ENCODE results near the gene TRIM9. TPM values are rescaled to one million over a fixed set of nuclear protein-coding genes. Genes with fewer than 3 reads are reported as not detected.

The TRIM9 gene
- total RNA-seq, 4 donors from 2014 or later: 0.84 to 4.7 (median 1.4) TPM

GRCh38 chr14:51081712-51082111, 13.2 kb downstream of the TRIM9 start:
- H3K4me1 ChIP-seq: no peaks in the 10 kb centered on the region
- TF ChIP-seq EP300 (IDR thresholded peaks at IDR 0.05) (no peak), POLR2AphosphoS5 (IDR thresholded peaks at IDR 0.05) (no peak)
- TF ChIP-seq, protein P1, sequence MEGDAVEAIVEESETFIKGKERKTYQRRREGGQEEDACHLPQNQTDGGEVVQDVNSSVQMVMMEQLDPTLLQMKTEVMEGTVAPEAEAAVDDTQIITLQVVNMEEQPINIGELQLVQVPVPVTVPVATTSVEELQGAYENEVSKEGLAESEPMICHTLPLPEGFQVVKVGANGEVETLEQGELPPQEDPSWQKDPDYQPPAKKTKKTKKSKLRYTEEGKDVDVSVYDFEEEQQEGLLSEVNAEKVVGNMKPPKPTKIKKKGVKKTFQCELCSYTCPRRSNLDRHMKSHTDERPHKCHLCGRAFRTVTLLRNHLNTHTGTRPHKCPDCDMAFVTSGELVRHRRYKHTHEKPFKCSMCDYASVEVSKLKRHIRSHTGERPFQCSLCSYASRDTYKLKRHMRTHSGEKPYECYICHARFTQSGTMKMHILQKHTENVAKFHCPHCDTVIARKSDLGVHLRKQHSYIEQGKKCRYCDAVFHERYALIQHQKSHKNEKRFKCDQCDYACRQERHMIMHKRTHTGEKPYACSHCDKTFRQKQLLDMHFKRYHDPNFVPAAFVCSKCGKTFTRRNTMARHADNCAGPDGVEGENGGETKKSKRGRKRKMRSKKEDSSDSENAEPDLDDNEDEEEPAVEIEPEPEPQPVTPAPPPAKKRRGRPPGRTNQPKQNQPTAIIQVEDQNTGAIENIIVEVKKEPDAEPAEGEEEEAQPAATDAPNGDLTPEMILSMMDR (IDR thresholded peaks at IDR 0.05): no peak
- H3K36me3 ChIP-seq: no peaks in the 10 kb centered on the region
- WGBS, 2 donors (ENCODE audit: low coverage in 1 of 2): 80% methylated on average over 3 of the region's 3 CpGs; no CpG with 5 or more reads in 1 of the 2 donors
- H3K4me3 ChIP-seq: no peak overlapping the region
- ATAC-seq: no peak
- no peak overlapping the region for H3K27ac ChIP-seq
- no peaks in the 10 kb centered on the region for H3K27me3 ChIP-seq
- H3K9me3 ChIP-seq: no peaks in the 10 kb centered on the region

- TF ChIP-seq POLR2AphosphoS5 (IDR thresholded peaks at IDR 0.05) (no peak), POLR2A (IDR thresholded peaks at IDR 0.05) (no peak), EP300 (IDR thresholded peaks at IDR 0.05) (no peak)
- TF ChIP-seq, protein P1 (IDR thresholded peaks at IDR 0.05): no peak
- 76 to 91% methylated on average over 4 of the region's 4 CpGs for WGBS, 2 donors (ENCODE audit: low coverage in 1 of 2)
These were observed 13.7 kb downstream of the TRIM9 start for GRCh38 chr14:51081209-51081608.

DNA sequence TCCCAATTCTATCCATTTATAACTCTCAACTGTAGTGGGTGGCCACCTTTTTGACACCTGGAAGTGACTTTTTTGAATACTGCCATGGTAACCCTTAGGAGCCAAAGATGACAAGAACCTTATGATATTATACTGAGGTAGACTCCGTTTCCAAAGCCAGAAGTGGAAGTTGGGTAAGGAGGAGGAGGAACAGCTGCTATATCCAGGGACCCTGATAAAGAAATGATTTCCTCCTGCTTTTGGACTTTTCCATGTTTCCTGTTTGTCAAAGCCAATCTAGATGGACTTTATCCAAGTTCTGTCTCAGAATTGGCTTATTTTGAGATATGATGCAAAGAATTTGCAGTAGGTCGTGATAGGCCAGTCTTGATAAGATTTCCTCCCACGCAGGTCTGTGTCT, 14.3 kb downstream of the TRIM9 start:
- TF ChIP-seq POLR2A (IDR thresholded peaks at IDR 0.05) (no peak), EP300 (IDR thresholded peaks at IDR 0.05) (no peak), POLR2AphosphoS5 (IDR thresholded peaks at IDR 0.05) (no peak)
- TF ChIP-seq, protein P1 (IDR thresholded peaks at IDR 0.05): no peak
- Histone ChIP-seq H3K4me1 (no peaks in the 10 kb centered on the region), H3K9me3 (no peaks in the 10 kb centered on the region), H3K27ac (no peak overlapping the region), H3K4me3 (no peak overlapping the region), H3K36me3 (no peaks in the 10 kb centered on the region), H3K27me3 (no peaks in the 10 kb centered on the region)
- 34 to 73% methylated on average over 3 of the region's 3 CpGs for WGBS, 2 donors (ENCODE audit: low coverage in 1 of 2)
- ATAC-seq: no peak

More at GRCh38 chr14:51081209-51081608, 13.7 kb downstream of the TRIM9 start:
- H3K36me3 ChIP-seq: no peaks in the 10 kb centered on the region
- no peak overlapping the region for H3K27ac ChIP-seq
- no peaks in the 10 kb centered on the region for H3K9me3 ChIP-seq
- H3K4me1 ChIP-seq: no peaks in the 10 kb centered on the region
- H3K4me3 ChIP-seq: no peak overlapping the region
- ATAC-seq: no peak
- H3K27me3 ChIP-seq: no peaks in the 10 kb centered on the region

DNA sequence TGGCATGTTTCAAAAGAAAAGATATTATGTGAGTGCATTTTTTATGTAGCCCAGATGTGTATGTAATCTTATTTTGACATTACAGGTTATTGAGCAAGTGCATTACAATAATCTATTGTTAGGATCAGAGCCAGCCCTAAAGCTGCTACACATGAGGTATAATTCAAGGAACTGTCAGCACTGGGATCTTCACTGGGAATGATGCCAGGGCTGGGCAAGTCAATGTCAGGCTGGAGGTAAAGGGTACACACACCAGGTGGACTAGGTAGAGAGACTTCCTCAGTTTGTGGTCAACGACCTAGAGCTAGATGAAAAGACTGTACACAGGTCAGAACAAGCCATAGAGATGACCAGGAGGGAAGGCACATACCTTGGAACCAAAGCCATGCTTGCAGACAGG, 15.4 kb downstream of the TRIM9 start:
- 33 to 50% methylated on average over 1 of the region's 1 CpG for WGBS, 2 donors (ENCODE audit: low coverage in 1 of 2)
- Histone ChIP-seq H3K27me3 (no peaks in the 10 kb centered on the region), H3K9me3 (no peaks in the 10 kb centered on the region), H3K4me3 (no peak overlapping the region), H3K27ac (no peak overlapping the region), H3K4me1 (no peaks in the 10 kb centered on the region), H3K36me3 (no peaks in the 10 kb centered on the region)
- TF ChIP-seq EP300 (IDR thresholded peaks at IDR 0.05) (no peak), POLR2A (IDR thresholded peaks at IDR 0.05) (no peak), POLR2AphosphoS5 (IDR thresholded peaks at IDR 0.05) (no peak)
- TF ChIP-seq, protein P1 (IDR thresholded peaks at IDR 0.05): no peak
- no peak for ATAC-seq

DNA sequence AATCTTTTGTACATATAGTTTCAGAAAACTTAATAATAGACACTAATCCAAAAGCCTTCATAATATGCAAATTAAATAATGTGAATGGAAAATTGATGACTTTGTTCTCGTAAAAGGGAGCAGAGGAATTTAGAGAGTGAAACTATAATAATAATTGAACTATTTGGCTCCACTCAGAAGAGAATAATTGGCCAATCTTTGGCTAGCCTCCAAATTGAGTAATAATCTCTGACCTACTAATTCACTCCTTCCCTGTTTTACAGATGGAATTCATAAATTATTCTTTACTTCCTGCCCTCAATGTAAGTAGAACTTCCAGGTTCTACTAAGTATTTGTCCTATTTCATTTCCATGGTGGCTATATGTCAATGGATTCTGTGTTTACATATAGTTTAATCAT, 15.8 kb downstream of the TRIM9 start:
- 38 to 44% methylated on average over 1 of the region's 1 CpG for WGBS, 2 donors (ENCODE audit: low coverage in 1 of 2)
- no peak for ATAC-seq

More for the DNA sequence above, 15.8 kb downstream of the TRIM9 start:
- Histone ChIP-seq H3K4me3 (no peak overlapping the region), H3K4me1 (no peaks in the 10 kb centered on the region), H3K27me3 (no peaks in the 10 kb centered on the region), H3K27ac (no peak overlapping the region), H3K36me3 (no peaks in the 10 kb centered on the region), H3K9me3 (no peaks in the 10 kb centered on the region)
- TF ChIP-seq POLR2AphosphoS5 (IDR thresholded peaks at IDR 0.05) (peak; percentile 31), EP300 (IDR thresholded peaks at IDR 0.05) (no peak), POLR2A (IDR thresholded peaks at IDR 0.05) (no peak)
- TF ChIP-seq, protein P1 (IDR thresholded peaks at IDR 0.05): no peak
